HG03095 (cell line): ENCODE measurements around the gene TSGA10IP.
A peak's percentile ranks its signal among the peaks of the same experiment; 100 is the strongest.

Experiments used
- ATAC-seq: cut with Tn5 transposase; IDR thresholded peaks from one replicate; pipeline ENCODE4 v1.9.1; 2021; ENCODE audit warnings: moderate library complexity; ENCODE audit not compliant: unreplicated experiment

Gene TSGA10IP

GRCh38 chr11:65973439-65974110 lies 28.3 kb downstream of the TSGA10IP start:
- ATAC-seq: no peak

- ATAC-seq: no peak
Observed at GRCh38 chr11:65975771-65976170, 30.5 kb downstream of the TSGA10IP start.

GRCh38 chr11:65976216-65977176 lies 31.2 kb downstream of the TSGA10IP start:
- ATAC-seq: no peak

- no peak for ATAC-seq
Observed at GRCh38 chr11:65977621-65978390, 32.5 kb downstream of the TSGA10IP start.

GRCh38 chr11:65978391-65979238 lies 33.3 kb downstream of the TSGA10IP start:
- no peak for ATAC-seq

GRCh38 chr11:65979261-65979759 lies 34.0 kb downstream of the TSGA10IP start:
- ATAC-seq: no peak

- no peak for ATAC-seq
Observed at GRCh38 chr11:65981101-65981740, 35.9 kb downstream of the TSGA10IP start.

- ATAC-seq: no peak
Observed at GRCh38 chr11:65981972-65982823, 36.9 kb downstream of the TSGA10IP start.

GRCh38 chr11:65982824-65983588 lies 37.7 kb downstream of the TSGA10IP start:
- ATAC-seq: no peak

GRCh38 chr11:65983589-65983987 lies 38.3 kb downstream of the TSGA10IP start:
- no peak for ATAC-seq

GRCh38 chr11:65987336-65987735 lies 42.1 kb downstream of the TSGA10IP start:
- ATAC-seq: no peak

- ATAC-seq: peak; percentile 80
Observed at GRCh38 chr11:65988791-65989592, 43.7 kb downstream of the TSGA10IP start.

- ATAC-seq: no peak
Observed at GRCh38 chr11:65992056-65992455, 46.8 kb downstream of the TSGA10IP start.

GRCh38 chr11:65997286-65997685 lies 52.0 kb downstream of the TSGA10IP start:
- no peak for ATAC-seq

GRCh38 chr11:66001942-66002647 lies 56.8 kb downstream of the TSGA10IP start, which contains the start of the genes BANF1 and EIF1AD:
TSS of gene BANF1 (plus strand) at chr11:66002503. CDS start at chr11:66003251, 748 bp downstream.
TSS of gene EIF1AD (minus strand) at chr11:66002157. CDS start at chr11:66000389, 1,768 bp downstream.
- ATAC-seq: peak; percentile 68

- ATAC-seq: peak; percentile 34
Observed at GRCh38 chr11:66002648-66003225, 57.5 kb downstream of the TSGA10IP start.
